KOPT-K1 (cell line): Measurements from ENCODE around the gene NBL1.

ENCODE experiments used
- H3K27ac ChIP-seq: fragments of 200-600 bp; sonication (generic); 2 replicates; pipeline ENCODE4 v1.5.1; 2016; ENCODE audit warnings: antibody characterized with exemption, mild to moderate bottlenecking, low read depth, low read length; ENCODE audit not compliant: poor library complexity, severe bottlenecking
- H3K36me3 ChIP-seq: fragments of 200-600 bp; sonication (generic); 2 replicates; pipeline ENCODE4 v1.5.1; 2017; ENCODE audit warnings: antibody characterized with exemption, mild to moderate bottlenecking, low read length, moderate library complexity; ENCODE audit not compliant: insufficient read depth
- H3K9me3 ChIP-seq: fragments of 200-600 bp; sonication (generic); 2 replicates; pipeline ENCODE4 v1.5.1; 2017; ENCODE audit warnings: antibody characterized with exemption, low read length, mild to moderate bottlenecking; ENCODE audit not compliant: insufficient read depth, poor library complexity, severe bottlenecking

The NBL1 gene

GRCh38 chr1:19665186-19665495, 21.0 kb downstream of the NBL1 start:
- no peaks in the 10 kb centered on the region for H3K36me3 ChIP-seq
- H3K27ac ChIP-seq: no peak overlapping the region
- H3K9me3 ChIP-seq: no peaks in the 10 kb centered on the region

GRCh38 chr1:19665496-19666465, 21.7 kb downstream of the NBL1 start:
- Histone ChIP-seq H3K36me3 (no peaks in the 10 kb centered on the region), H3K27ac (no peak overlapping the region)

DNA sequence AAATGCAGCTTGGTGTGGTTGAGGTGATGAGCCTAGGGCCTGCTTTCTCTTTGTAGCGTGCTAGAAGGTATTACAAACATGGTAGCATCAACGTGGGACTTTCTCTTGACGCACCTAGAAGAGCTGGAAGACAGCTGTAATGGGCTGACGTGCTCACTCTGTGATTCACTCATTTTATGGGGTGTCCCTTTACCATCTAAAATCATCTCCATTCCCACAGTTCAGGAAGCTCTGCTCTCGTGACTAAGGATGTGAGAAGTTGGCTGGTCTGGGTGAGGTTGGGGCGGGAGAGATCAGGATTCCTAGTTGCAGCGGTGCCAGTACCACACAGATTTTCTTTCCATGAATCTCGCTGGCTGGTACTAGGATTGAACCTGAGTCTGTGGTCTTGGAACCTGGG, 24.8 kb downstream of the NBL1 start:
- no peak overlapping the region for H3K27ac ChIP-seq

More at GRCh38 chr1:19665496-19666465, 21.7 kb downstream of the NBL1 start:
- no peaks in the 10 kb centered on the region for H3K9me3 ChIP-seq

DNA sequence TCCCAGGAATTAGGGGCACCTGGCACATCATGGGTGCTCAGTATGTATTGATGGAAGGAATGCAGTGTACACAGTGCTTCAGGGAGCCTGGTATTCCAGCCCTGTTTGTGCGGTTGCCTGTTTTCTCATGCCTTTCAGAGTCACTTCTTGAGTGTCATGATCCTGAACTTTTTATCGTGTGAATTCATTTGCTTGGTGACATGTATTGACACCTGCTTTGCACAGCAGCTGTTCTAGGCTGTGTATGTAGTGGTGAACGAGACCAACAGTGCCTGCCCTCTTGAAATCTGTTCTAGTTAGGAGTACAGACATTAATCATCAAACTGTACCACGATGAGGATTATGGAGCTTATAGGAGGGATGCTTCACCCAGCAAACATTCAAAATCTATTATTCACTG, 26.7 kb downstream of the NBL1 start:
- Histone ChIP-seq H3K9me3 (no peaks in the 10 kb centered on the region), H3K27ac (no peak overlapping the region), H3K36me3 (no peaks in the 10 kb centered on the region)

More for the DNA sequence above, 24.8 kb downstream of the NBL1 start:
- H3K9me3 ChIP-seq: no peaks in the 10 kb centered on the region
- H3K36me3 ChIP-seq: no peaks in the 10 kb centered on the region

DNA sequence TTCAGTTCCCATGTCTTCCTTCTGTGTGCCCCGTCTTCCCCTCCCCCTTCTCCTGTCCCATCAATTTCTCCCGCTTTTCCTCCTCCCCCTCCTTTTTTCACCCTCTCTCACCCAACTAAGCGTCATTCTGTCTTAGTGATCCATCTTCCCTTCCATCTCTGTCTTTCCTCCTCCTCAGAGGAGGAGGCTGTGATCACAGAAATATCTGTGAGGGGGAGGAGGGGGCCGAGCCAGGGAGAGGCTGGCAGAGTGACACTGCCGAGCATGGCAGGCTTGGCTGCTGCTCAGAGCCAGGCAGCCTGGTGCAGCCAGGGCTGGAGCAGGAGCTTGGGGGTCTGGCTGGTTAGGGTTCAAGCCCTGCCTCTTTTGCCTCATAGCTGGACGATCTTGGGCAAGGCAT, 28.1 kb downstream of the NBL1 start:
- Histone ChIP-seq H3K9me3 (no peaks in the 10 kb centered on the region), H3K36me3 (no peaks in the 10 kb centered on the region), H3K27ac (no peak overlapping the region)

- no peaks in the 10 kb centered on the region for H3K36me3 ChIP-seq
- H3K9me3 ChIP-seq: no peaks in the 10 kb centered on the region
- H3K27ac ChIP-seq: no peak overlapping the region
These were observed 31.7 kb downstream of the NBL1 start for GRCh38 chr1:19675797-19676196.

- H3K36me3 ChIP-seq: no peaks in the 10 kb centered on the region
- no peak overlapping the region for H3K27ac ChIP-seq
- H3K9me3 ChIP-seq: no peaks in the 10 kb centered on the region
These were observed 32.4 kb downstream of the NBL1 start for GRCh38 chr1:19676438-19676922.

GRCh38 chr1:19678493-19678892, 34.4 kb downstream of the NBL1 start:
- H3K36me3 ChIP-seq: no peaks in the 10 kb centered on the region
- H3K9me3 ChIP-seq: no peaks in the 10 kb centered on the region
- H3K27ac ChIP-seq: no peak overlapping the region

GRCh38 chr1:19678931-19679453, 34.9 kb downstream of the NBL1 start:
- no peak overlapping the region for H3K27ac ChIP-seq
- no peaks in the 10 kb centered on the region for H3K9me3 ChIP-seq
- H3K36me3 ChIP-seq: no peaks in the 10 kb centered on the region

GRCh38 chr1:19679691-19680090, 35.6 kb downstream of the NBL1 start:
- Histone ChIP-seq H3K27ac (no peak overlapping the region), H3K36me3 (no peaks in the 10 kb centered on the region), H3K9me3 (no peaks in the 10 kb centered on the region)

DNA sequence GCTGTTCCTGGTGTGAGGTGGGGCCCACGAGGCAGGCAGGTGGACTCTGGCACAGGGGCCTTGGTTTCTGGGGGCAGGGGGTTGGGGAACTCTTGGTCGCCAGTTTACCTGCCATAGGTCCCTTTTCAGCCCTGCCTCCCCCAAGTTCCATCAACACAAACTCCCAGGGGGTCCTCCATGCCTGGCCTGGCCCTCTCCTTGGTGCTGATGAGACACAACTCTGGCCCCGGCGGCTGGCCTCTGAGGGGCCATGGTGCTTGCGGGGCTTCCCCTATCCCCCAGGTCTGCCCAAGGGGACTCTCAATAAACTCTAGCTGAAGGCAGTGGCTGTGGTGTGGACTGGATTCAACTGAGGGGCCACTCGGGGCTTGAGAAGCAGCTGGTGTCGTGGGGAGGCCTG, 36.5 kb downstream of the NBL1 start:
- Histone ChIP-seq H3K9me3 (no peaks in the 10 kb centered on the region), H3K36me3 (no peaks in the 10 kb centered on the region), H3K27ac (no peak overlapping the region)

- no peaks in the 10 kb centered on the region for H3K36me3 ChIP-seq
- no peak overlapping the region for H3K27ac ChIP-seq
- peaks cover 2% of the 10 kb centered on the region for H3K9me3 ChIP-seq
These were observed 38.1 kb downstream of the NBL1 start for GRCh38 chr1:19682257-19682656.

GRCh38 chr1:19682901-19683300, 38.8 kb downstream of the NBL1 start:
- peaks cover 8% of the 10 kb centered on the region for H3K9me3 ChIP-seq
- no peaks in the 10 kb centered on the region for H3K36me3 ChIP-seq
- no peak overlapping the region for H3K27ac ChIP-seq

GRCh38 chr1:19683351-19683750, 39.2 kb downstream of the NBL1 start:
- H3K9me3 ChIP-seq: peaks cover 13% of the 10 kb centered on the region
- no peaks in the 10 kb centered on the region for H3K36me3 ChIP-seq
- no peak overlapping the region for H3K27ac ChIP-seq

DNA sequence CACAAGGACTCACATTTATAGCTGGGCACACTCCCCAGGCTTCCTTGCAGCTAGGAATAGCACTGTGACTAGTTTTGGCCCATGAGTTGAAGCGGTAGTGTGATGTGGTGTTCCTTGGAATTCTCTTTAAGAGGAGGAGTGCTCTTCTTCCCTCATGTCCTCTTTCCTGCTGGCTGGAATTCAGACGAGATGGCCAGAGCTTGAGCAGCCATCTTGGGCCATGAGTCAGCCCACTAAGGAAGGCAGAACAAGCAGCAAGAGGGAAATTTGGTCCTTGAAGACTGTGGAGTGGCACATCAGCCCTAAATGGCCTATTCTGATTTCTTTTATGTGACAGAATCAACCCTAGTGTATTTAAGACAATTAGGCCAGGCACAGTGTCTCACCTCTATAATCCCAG, 40.6 kb downstream of the NBL1 start:
- Histone ChIP-seq H3K27ac (no peak overlapping the region), H3K36me3 (no peaks in the 10 kb centered on the region), H3K9me3 (peaks cover 20% of the 10 kb centered on the region)

DNA sequence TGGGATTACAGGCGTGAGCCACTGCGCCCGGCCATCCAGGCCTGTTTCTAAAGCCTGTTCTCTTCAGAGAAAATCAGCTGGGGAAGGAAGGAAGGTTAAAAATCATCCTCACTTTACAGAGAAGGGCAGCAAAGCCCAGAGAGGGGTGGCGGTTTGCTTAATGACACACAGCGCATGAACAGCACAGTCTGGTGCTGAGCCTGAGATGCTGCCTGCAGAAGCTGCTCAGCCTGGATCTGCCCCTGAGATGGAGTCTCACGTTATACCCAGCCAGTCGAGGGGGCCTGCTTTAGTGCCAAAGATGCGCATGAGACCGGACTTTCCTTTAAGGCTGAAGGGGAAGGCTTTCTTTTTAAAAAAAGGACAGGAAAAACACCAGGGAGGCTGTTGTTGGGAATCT, 41.9 kb downstream of the NBL1 start:
- Histone ChIP-seq H3K36me3 (no peaks in the 10 kb centered on the region), H3K9me3 (peaks cover 31% of the 10 kb centered on the region)

More for the DNA sequence above, 41.9 kb downstream of the NBL1 start:
- no peak overlapping the region for H3K27ac ChIP-seq
